GM21423 (cell line): Measurements from ENCODE around the gene SLC38A10.

Experiments used
- ATAC-seq: cut with Tn5 transposase; IDR thresholded peaks from one replicate; pipeline ENCODE4 v1.9.1; 2021; ENCODE audit warnings: mild to moderate bottlenecking, moderate library complexity; ENCODE audit not compliant: unreplicated experiment

Gene SLC38A10

DNA sequence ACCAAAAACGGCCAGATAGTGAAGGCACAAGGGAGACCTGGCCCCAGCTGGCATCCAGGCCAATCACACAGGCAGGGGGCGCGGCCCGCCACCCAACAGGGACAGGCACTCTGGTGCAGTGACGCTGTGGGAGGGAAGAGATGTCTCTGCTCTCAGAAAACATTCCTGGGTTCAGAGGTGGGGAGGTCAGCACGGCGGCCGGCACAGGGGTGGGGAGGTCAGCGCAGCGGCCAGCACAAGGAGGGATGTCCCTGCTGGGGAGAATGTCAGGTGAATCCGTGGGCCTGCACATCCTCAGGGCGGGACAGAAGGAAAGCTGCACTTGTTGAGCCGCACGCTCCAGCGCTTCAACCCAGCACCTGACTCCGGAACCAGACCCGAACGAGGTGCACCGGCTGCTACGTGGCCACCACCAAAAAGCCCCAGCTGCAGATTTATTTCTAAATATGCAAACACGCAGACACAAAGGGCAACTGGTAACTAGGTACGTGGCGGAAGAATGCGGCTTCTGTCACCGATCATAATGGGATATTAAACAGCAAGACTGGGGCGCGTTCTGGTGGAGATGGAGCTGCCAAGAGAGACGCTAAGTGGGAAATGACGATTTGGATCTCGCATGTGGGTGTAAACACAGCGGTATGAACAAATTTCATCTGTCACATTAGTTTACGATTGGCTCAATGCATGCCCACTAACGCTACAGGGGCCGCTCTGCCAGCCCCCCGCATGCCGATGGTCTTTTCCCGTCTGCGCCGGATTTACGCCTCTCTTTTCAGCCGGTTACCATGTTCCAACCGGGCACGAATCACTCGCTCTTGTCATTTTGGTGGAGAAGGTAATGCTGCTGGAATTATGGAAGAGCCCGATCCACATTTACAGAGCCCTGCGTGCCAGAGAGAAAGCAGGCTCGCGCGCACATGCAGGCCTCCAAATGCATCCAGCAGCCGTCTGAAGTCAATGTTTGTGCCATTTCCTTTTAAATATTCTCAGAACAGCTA, 15.5 kb downstream of the SLC38A10 start:
- no peak for ATAC-seq

DNA sequence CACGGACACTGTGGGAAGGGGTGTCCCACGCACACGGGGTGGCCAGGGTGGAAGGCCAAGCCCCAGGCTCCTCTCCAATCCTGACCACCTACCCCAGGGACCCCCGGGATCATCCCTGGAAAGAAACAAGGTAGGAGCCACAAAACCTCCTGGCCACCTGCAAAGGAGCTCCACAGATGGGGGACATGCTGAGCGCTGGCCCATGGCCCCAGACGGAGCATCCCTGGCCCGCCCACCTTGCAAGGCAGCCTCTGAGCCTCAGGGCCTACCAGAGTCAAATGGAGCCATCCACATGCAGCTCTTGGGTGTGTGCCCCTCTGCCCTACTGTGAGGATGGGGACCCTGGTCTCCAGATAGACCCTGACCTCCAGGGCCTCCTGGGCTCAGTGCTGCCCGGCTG, 16.3 kb downstream of the SLC38A10 start:
- no peak for ATAC-seq

DNA sequence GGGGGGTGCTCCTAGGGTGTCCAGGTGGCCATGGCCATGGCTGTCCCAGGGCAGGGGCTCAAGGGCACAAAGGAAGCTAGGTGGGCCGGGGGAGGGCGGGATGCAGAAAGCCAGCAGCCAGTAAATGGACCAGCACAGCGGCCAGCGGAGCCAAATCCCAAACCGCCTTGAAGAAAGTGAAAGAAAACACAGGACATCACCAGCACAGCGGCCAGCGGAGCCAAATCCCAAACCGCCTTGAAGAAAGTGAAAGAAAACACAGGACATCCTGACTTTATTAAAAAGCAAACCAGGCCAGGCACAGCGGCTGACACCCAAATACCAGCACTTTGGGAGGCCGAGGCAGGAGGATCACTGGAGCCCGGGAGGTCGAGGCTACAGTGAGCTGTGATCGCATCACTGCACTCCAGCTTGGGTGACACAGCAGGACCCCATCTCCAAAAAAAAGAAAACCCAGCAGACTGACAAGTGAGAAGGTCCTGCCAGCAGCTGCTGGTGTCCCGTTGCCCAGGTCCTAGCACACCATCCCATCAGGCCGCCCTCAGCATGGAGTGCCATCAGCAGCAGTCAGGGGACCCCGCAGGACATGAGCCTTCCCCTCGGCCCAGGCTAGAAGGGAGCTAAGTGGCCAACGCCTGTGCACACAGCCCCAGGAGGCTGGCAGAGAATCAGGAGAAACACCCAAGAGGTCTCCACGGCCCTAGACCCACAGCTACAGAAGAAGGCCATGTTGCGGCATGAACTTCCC, 17.0 kb downstream of the SLC38A10 start:
- no peak for ATAC-seq

DNA sequence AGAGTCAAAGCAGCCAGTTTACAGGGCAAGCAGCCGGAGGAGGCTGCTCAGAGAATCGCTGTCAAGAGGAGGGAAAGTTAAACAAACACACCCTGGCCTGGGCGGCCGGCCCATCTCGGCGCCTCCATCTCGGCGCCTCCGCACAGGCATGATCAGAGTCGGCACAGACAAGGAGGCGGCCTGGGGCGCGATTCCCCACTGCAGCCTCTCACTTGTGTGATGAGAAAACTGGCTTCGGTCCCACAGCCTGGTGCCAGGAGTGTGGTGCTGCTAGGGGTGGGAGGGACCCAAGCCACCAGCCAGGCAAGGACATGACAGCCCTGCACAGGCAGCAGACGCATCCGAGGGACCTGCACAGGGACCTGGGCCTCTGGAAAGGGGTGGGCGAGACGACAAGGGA, 17.7 kb downstream of the SLC38A10 start:
- ATAC-seq, result no peak

DNA sequence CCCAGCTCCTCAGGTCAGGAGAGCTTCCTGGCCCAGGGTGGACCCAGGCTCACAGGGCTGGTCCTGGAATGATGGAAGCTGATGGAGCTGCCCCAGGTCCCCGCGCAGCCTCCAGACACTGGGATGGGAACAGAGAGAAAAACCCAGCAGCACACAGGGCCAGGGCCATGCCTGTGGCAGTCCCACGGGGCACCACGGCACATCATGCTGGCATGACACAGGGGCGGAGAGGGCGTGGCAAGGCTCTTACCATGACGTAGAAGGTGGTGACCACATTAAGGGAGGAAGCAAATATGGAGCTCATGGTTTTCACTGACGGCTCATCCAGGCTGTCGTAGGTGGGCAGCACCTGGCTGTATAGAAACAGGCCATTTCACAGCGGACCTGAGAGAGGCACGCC, 18.3 kb downstream of the SLC38A10 start:
- ATAC-seq, result no peak

DNA sequence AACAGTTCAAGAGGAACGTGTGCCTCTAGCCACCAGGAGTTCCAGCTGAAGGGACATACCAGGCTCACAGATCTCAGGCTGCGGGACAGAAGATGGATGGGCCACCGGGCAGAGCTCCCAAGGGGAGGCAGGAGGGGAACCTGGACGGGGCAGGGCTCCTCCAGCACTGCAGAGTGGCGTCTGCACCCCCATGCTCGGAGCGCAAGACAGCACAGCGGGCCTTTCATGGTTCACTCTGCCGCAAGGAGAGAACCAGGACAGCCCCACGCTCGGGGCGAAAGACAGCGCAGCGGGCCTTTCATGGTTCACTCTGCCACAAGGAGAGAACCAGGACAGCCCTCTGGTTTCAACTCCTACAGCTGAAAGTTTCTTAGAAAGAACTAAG, 20.6 kb downstream of the SLC38A10 start:
- ATAC-seq, result no peak

DNA sequence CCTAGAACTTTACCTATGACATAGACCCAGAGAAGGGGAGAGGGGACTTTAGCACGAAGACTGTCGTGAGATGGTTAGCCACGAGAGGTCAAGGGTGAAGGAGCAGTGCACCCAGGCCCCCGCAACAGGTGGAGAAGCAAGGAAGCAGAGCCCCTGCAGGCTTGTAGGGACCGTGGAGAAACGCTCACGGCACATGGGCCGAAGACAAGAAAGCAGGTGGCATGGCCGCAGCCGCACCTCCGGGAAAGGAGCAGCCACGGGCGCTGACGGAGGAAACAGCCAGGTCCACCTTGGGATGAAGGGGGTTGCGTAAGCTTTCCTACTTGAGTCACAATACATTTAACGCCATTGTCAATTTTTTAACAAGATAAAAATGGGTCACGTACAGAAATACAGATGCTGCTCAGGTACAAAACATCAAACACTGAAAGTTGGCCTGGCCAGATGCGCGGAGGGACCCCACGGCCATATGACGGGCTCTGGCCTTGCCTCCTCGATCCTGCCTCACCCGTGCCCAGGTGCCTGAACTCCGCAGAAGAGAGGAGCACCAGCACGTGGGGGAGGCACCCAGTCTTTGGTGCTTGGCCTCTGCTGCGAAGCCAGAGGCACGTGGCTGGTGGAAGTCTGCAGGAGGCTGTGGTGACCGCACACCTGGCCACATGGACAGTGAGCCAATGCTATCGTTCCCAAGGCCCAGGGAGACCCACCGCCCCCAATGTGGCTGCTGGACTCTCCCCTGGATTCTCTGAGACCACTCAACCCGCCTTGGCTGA, 21.2 kb downstream of the SLC38A10 start:
- ATAC-seq, result no peak

DNA sequence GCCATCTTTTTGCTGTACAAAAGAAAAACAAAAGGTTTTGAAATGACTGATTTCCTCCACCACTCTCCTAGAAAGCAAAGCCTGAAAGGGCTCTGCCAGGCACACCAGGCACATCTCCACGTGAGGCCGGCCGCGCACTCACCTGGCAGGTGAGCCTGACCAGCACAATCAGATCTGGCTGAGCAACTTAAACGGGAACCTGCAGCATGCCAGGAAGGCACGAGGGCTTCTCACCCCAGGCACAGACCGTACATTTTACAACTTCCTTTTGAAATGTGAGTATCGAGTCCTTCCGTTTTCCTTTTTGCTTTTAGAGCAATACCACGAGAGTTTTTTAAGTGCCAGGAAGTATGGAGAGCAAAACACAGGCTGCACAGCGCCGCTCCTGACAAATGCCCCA, 22.5 kb downstream of the SLC38A10 start:
- ATAC-seq, result no peak

DNA sequence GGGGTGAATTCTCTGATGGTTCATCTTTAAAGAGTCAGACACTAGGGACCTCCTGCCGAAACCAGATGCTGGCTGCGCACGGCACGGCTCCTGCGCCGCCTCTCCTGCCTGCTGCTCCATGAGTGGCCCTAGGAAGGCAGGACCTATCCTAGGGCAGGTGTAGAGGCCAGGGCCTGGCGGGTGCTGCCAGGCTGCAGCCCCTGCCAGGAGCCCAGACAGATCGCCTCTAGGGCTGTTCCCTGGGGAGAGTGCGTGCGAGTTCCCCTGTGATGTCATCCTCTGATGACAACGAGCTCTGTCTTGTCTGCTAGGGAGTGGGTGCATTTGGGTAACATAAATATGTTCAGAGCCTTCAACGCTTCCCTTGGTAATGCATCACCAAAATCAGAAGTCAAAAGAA, 23.9 kb downstream of the SLC38A10 start:
- ATAC-seq, result no peak

DNA sequence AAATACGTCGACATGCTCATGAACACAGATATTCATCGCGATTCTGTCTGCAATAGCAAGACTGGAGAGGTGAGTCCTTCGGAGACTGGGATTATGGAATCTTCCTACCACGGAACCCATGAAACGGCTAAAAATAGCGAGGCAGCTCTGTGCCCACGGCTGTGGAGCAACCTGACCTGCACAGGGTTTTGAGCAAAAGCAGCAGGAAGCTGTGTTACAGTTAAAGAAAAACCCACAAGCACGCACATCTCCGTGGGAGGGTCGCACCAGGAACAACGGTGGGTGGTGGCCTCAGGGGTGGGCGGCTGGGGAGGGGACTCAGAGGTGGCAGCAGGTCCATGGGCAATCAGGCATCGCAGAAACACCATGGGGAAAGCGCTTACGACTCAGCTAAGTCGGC, 24.8 kb downstream of the SLC38A10 start:
- ATAC-seq, result no peak

DNA sequence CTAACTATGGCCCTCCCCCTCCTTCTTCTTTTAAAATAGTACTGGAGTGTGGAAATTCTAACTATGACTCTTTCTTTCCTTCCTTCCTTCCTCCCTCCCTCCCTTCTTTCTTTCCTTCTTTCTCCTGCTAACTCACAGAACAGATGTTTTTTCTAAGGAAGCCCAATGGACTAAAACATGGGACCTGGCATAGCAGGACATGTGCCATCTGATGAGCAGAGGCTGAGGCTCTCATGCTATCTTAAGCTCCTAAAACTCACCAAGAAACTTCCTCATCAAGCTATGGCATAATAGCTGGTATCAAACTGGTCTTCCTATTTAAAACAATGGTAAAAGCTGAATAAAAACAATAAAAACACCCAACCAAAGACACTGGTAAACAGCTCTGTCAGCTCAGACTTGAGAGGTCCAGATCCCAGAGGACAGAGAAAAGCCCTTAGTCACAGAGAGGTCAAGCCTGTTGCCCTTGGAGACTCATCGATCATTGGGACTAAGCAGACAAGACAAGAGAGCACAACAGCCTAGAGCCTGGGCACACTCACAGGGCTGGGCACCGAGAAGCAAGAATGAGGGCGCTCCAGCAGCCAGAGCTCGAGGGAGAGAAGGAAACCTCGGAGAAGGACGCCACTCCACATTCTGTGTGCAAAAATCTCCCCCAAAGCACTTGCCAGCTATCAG, 27.6 kb downstream of the SLC38A10 start:
- no peak for ATAC-seq

DNA sequence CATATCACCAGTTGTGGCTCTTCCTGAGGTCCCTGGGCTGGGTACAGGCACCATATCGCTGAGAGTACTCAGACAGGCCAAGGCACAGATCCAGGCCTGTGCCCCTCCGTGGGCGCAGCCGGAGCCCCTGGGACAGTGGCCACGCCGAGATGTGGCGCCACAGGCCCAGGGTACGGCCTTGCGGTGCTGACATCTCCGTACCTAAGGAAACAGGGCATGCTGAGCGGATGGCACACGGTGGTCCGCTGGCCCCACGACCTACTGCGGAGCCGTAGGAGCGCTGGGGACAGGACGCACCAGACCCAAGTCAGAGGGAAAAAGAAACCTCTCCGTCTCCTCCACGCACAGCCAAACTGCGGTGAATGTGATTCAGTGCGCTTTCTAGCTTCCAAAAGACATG, 29.5 kb downstream of the SLC38A10 start:
- no peak for ATAC-seq

DNA sequence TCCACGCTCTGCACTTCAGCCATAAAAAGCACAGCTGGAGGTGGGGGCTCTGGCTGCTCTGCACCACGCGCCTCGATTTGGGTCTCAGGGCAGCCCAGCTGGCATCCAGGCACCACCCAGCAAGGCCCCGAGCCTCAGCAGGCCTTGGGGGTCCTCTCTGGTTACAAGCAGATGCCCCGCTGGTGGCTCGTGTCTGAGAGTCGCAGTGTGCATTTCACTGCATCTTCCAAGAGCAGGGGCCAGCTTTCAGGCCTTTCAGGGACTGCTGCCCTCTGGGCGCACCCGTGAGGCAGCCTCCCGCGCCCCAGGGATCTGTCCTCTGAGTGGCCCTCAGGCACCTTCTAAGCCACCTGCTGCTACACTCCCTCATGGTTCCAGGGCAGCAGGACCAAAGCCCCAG, 30.5 kb downstream of the SLC38A10 start:
- no peak for ATAC-seq

DNA sequence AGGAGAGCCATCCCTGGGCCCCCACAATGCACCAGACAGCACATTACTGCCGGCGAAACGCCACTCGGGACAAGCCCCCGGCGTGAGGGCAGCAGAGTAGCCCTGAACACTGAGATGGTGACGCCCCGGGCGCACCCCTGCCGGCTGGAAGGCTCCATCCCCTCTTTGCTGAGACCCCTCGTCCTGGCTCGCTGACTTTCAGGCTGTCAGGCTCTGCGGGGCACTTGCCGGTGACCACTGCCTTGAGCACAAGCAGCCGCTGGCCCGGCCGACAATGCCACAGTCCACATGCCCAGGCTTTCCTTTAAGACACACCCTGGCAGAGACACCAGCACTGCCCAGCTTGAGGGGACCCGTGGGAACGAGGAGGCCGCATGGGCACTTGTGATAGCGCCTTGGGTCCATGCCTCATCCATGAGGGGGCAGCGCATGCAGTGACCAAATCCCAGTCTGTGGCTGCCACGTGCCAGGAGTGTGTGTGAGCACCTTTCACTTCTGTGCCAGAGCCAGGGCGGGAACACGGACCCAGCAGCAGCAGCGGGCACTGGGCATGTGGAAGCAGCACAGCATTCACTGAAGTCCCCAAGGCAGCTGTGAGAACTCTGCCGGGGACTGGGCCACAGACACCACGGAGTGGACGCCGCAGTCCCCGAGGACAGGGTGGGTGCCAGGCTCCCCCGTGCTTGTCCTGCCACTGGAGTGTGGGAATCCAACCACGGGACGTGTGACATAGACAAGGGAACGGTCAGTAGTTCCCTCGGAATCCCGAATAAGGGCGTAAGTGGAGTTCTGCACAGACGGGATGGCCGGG, 31.5 kb downstream of the SLC38A10 start:
- ATAC-seq, result no peak

DNA sequence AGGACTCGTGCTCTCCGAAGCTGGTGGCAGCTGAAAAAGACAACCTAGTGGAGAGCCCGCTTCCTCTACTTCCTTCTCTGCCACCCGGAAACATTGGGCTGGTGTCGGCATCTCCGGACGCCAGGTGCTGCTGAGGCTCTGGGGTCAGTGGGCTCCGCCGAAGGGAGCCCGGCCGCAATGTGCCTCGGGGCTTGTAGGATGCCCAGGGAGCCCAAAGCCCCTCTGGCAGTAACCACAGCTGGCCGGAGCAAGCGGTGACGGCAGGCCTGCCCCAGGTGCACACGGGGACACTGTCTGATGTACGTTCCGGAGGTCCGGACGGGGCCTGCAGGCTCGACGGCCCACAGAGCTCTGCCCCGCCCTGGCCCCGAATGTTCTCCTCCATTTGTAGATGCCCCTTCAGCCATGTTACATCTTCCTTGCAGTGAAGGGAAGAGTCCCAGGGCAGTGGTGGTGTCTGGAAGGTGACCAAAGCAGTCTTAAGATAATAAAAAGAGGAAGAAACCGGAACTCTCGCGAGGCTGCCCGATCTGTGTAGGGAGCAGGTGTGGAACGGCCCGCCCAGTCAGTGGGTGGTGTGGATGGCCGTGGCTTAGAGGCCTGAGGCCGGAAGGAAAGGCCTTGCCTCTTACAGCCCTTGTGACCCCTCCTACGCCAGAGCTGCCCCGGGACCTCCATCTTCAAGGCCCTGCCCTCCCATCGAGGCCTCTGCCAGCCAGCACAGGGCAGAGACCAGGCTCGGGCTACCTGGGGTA, 33.3 kb downstream of the SLC38A10 start:
- no peak for ATAC-seq

DNA sequence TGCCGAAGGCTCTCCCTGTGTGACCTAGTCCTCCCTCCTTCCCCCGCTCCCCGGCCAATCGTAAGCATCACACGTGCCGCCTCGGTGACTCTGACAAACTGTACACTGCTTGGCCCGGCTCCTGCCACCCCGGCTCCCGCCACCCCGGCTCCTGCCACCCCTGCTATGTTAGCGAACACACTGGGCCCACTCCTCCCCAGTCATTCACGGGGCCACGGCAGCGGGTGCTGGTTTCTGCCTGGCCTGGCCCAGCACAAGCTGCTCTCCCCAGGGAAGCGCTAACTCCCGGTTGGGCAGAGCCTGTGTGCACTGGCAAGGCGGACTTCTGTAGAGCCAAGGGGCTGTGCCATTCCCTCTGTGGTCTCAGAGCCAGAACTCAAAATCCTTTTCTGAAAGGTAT, 34.0 kb downstream of the SLC38A10 start:
- no peak for ATAC-seq

DNA sequence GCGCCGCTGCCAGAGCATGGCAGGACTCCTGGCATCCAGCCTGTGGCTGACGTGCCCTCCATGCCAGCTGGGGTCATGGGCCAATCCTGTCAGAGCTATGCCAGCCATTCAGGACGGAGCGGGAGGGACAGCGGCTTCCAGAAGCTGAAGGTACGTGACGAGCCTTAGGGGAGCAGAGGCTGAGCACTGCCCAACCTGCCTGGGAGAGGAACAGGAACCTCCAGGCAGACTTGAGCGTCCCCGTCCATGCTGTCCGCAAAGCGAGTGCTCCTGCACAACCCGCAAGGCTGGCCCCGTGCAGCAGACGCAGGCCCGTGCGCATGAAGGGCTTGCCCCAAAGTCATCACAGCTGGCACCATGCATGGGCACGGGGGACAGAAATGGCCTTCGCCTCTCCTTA, 34.5 kb downstream of the SLC38A10 start:
- no peak for ATAC-seq

DNA sequence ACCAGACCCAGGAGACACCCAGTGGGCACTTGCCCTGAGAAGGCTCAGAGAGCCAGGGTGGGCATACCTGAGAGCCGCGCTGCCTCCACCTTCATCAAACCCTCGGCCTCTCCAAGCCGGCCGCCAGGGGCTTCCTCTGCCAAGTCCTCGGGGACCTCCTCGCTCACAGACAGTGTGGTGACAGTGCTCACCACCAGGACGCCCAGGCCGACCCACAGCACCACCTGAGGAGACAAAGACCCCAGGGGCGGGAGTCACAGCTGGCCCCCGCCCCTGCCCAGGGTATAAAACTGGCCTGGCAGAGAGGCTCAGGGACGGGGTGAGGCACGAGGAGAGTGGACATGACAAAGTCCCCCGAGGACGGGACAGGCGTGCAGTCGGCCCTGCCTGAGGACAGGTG, 34.9 kb downstream of the SLC38A10 start:
- ATAC-seq, result no peak

DNA sequence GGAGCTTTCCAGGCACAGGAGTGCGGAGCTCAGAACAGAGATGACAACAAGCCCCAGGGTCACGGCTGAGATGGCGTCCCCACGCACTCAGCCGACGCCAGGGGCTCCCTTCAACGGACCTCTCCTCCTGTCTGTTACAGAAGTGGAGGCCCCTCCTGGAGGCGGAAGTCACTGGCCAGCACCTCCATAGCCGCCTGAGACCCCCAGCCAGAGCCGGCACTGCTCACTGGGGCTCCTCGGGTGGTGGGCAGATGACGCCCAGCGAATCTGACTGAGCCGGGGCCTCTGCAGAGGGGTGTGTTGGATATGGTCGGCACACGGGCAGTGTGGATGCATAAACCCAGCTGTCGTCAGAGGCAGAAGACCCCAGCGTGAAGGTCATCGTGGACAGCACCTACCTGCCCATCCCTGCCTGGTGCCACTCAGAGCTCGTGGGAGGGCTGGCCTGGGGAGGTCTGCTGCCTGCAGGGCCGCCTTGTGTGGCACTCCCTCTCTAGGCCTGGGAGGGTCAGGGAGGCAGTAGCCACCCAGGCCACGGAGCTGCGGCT, 36.0 kb downstream of the SLC38A10 start:
- ATAC-seq, result no peak
